Peyer's patch (tissue), 4 donors: ENCODE measurements around the gene THRB.

ENCODE experiments used
- POLR2A ChIP-seq, 2 donors: fragments of 450-650 bp; IDR thresholded peaks; one replicate each; pipeline ENCODE4 v1.5.1; 2017; ENCODE audit warnings: antibody characterized with exemption in 2 of 2, mild to moderate bottlenecking in 2 of 2, moderate library complexity in 2 of 2
- TF ChIP-seq, protein P1 (sequence below), 6 experiments: fragments of 450-650 bp in 4 of 6; fragments of 200-600 bp in 2 of 6; sonication (generic) in 1 of 6; IDR thresholded peaks; one replicate each; pipeline ENCODE4 v1.5.1; 2017 to 2019; ENCODE audit warnings: antibody characterized with exemption in 6 of 6, mild to moderate bottlenecking in 3 of 6, moderate library complexity in 1 of 6

DNA sequence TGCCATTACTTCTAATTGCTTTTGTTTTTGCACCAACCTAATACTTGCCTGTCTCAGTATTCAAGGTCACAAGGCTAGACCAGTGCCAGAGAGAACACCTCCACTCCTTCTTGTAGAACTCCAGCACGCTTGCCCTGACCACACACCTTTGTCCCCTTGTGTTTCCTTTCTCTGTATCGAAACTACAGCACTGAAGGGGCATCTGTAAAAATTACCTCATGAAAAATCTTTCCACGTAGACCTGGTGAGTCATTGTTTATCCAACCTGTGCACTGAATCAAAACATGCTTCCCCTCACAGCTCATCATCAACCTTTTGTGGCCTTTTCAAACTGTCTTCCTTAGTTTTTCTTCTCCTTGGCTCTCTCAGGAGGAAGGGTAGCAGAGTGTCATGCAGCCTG lies 259.5 kb downstream of the THRB start:
- TF ChIP-seq, protein P1, sequence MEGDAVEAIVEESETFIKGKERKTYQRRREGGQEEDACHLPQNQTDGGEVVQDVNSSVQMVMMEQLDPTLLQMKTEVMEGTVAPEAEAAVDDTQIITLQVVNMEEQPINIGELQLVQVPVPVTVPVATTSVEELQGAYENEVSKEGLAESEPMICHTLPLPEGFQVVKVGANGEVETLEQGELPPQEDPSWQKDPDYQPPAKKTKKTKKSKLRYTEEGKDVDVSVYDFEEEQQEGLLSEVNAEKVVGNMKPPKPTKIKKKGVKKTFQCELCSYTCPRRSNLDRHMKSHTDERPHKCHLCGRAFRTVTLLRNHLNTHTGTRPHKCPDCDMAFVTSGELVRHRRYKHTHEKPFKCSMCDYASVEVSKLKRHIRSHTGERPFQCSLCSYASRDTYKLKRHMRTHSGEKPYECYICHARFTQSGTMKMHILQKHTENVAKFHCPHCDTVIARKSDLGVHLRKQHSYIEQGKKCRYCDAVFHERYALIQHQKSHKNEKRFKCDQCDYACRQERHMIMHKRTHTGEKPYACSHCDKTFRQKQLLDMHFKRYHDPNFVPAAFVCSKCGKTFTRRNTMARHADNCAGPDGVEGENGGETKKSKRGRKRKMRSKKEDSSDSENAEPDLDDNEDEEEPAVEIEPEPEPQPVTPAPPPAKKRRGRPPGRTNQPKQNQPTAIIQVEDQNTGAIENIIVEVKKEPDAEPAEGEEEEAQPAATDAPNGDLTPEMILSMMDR (IDR thresholded peaks at IDR 0.05): no peak
- TF ChIP-seq POLR2A (IDR thresholded peaks at IDR 0.05): no peak
